GM18502 (cell line): ENCODE results near the gene MLLT10.

Source experiments
- ATAC-seq: cut with Tn5 transposase; IDR thresholded peaks from one replicate; pipeline ENCODE4 v1.9.1; 2021; ENCODE audit warnings: mild to moderate bottlenecking; ENCODE audit not compliant: unreplicated experiment, poor library complexity

Gene MLLT10

GRCh38 chr10:21754410-21755011 is 220.5 kb downstream of the MLLT10 start:
- no peak for ATAC-seq

GRCh38 chr10:21756707-21757106 is 222.7 kb downstream of the MLLT10 start:
- no peak for ATAC-seq

- no peak for ATAC-seq
Measured at GRCh38 chr10:21757185-21757901, 223.3 kb downstream of the MLLT10 start.

- ATAC-seq = no peak
Measured at GRCh38 chr10:21758239-21758638, 224.2 kb downstream of the MLLT10 start.

- no peak for ATAC-seq
Measured at GRCh38 chr10:21758696-21759095, 224.7 kb downstream of the MLLT10 start.

GRCh38 chr10:21759232-21759631 is 225.2 kb downstream of the MLLT10 start:
- no peak for ATAC-seq

- no peak for ATAC-seq
Measured at GRCh38 chr10:21760332-21760731, 226.3 kb downstream of the MLLT10 start.

GRCh38 chr10:21764466-21765189 is 230.6 kb downstream of the MLLT10 start:
- no peak for ATAC-seq

- no peak for ATAC-seq
Measured at GRCh38 chr10:21769041-21769440, 235.0 kb downstream of the MLLT10 start.

GRCh38 chr10:21771219-21771618 is 237.2 kb downstream of the MLLT10 start:
- ATAC-seq = no peak

GRCh38 chr10:21776883-21777282 is 242.9 kb downstream of the MLLT10 start:
- no peak for ATAC-seq

- ATAC-seq = no peak
Measured at GRCh38 chr10:21791276-21791675, 257.2 kb downstream of the MLLT10 start.
